HG02938 (cell line): ENCODE results near the gene AMZ1.
A peak's percentile ranks its signal among the peaks of the same experiment; 100 is the strongest.
"Not testable (repeated sequence)": the region's sequence is repeated elsewhere in the genome, so short reads cannot be mapped to it uniquely, and the experiment has no call there.

Source experiments
- ATAC-seq: cut with Tn5 transposase; IDR thresholded peaks from one replicate; pipeline ENCODE4 v1.9.1; 2021; ENCODE audit warnings: mild to moderate bottlenecking, moderate library complexity; ENCODE audit not compliant: unreplicated experiment

AMZ1 gene

GRCh38 chr7:2666588-2667250, 21.3 kb upstream of the AMZ1 start:
- ATAC-seq: no peak

GRCh38 chr7:2667843-2668242, 20.2 kb upstream of the AMZ1 start:
- ATAC-seq: no peak

- ATAC-seq: no peak
Measured at GRCh38 chr7:2668401-2668800, 19.6 kb upstream of the AMZ1 start.

GRCh38 chr7:2670171-2670570, 17.8 kb upstream of the AMZ1 start:
- ATAC-seq: no peak

- peak; percentile 59 for ATAC-seq
Measured at GRCh38 chr7:2670720-2671391, 17.1 kb upstream of the AMZ1 start.

- not testable (repeated sequence) for ATAC-seq
Measured at GRCh38 chr7:2673214-2673613, 14.8 kb upstream of the AMZ1 start.

- no peak for ATAC-seq
Measured at GRCh38 chr7:2673934-2674333, 14.1 kb upstream of the AMZ1 start.

GRCh38 chr7:2675256-2675764, 12.7 kb upstream of the AMZ1 start:
- no peak for ATAC-seq

- ATAC-seq: not testable (repeated sequence)
Measured at GRCh38 chr7:2676576-2676975, 11.4 kb upstream of the AMZ1 start.

GRCh38 chr7:2678454-2678853, 9.5 kb upstream of the AMZ1 start:
- ATAC-seq: not testable (repeated sequence)

- ATAC-seq: not testable (repeated sequence)
Measured at GRCh38 chr7:2679135-2680127, 8.6 kb upstream of the AMZ1 start.

- no peak for ATAC-seq
Measured at GRCh38 chr7:2680256-2680655, 7.7 kb upstream of the AMZ1 start.

- ATAC-seq: no peak
Measured at GRCh38 chr7:2680792-2681490, 7.1 kb upstream of the AMZ1 start.

- no peak for ATAC-seq
Measured at GRCh38 chr7:2681929-2682799, 5.8 kb upstream of the AMZ1 start.

GRCh38 chr7:2684501-2684900, 3.5 kb upstream of the AMZ1 start:
- no peak for ATAC-seq

GRCh38 chr7:2686101-2686500, 1.9 kb upstream of the AMZ1 start:
- ATAC-seq: no peak

- no peak for ATAC-seq
Measured at GRCh38 chr7:2687338-2687869, 598 bp upstream of the AMZ1 start.

GRCh38 chr7:2688409-2689342, 674 bp downstream of the AMZ1 start:
- ATAC-seq: peak; percentile 83
